Body of pancreas (tissue), 4 donors: ENCODE measurements around the gene CAMK4. TPM values are rescaled to one million over a fixed set of nuclear protein-coding genes. Genes with fewer than 3 reads are reported as not detected.

Experiments
- ATAC-seq: fragments of 150-250 bp; one replicate; pipeline ENCODE4 v1.9.1; 2016
- DNase-seq, 4 donors: peaks; one replicate each; pipeline ENCODE4 v3.0.0-alpha.2; 2019
- H3K27ac ChIP-seq, 4 donors: fragments of 200-600 bp; sonication (generic); 1 replicate in 3 of 4; 2 replicates in 1 of 4; pipeline versions ENCODE4 v1.5.1 to v1.6.1; 2016 to 2019; ENCODE audit warnings: mild to moderate bottlenecking in 1 of 4, mixed read lengths in 1 of 4, moderate library complexity in 1 of 4
- H3K27me3 ChIP-seq, 2 donors: fragments of 200-600 bp; sonication (generic); one replicate each; pipeline ENCODE4 v1.6.0; 2016; ENCODE audit warnings: mild to moderate bottlenecking in 1 of 2
- H3K36me3 ChIP-seq, 2 donors: fragments of 200-600 bp; sonication (generic); replicated peaks in 1 of 2; 2 replicates each; pipeline ENCODE4 v1.5.1; 2016; ENCODE audit warnings: low read depth in 2 of 2; ENCODE audit not compliant: insufficient read depth in 1 of 2
- H3K4me1 ChIP-seq: fragments of 200-600 bp; sonication (generic); one replicate; pipeline ENCODE4 v1.6.0; 2016
- H3K4me3 ChIP-seq, 2 donors: fragments of 200-600 bp; sonication (generic); 1 replicate in 1 of 2; 2 replicates in 1 of 2; pipeline ENCODE4 v1.5.1; 2016 to 2019
- H3K9me3 ChIP-seq, 3 donors: fragments of 200-600 bp; sonication (generic); 1 replicate in 2 of 3; 2 replicates in 1 of 3; pipeline ENCODE4 v1.5.1; 2016
- CTCF ChIP-seq, 7 experiments: fragments of 450-650 bp in 4 of 7; fragments of 200-600 bp in 3 of 7; sonication (generic) in 3 of 7; IDR thresholded peaks; one replicate each; pipeline ENCODE4 v1.5.1; 2016 to 2019; ENCODE audit warnings: antibody characterized with exemption in 7 of 7
- POLR2A ChIP-seq, 3 donors: fragments of 450-650 bp; IDR thresholded peaks; one replicate each; pipeline ENCODE4 v1.6.1; 2016; ENCODE audit warnings: antibody characterized with exemption in 3 of 3, mild to moderate bottlenecking in 2 of 3
- WGBS, 2 donors: methylation state at CpG; one replicate each; pipeline ENCODE4 v1.1.5; 2017; 5-methylcytosine and 5-hydroxymethylcytosine counted together
- intact Hi-C: fragments of 100-400 bp; cut with DNase I; formaldehyde crosslinking; loops from one replicate; pipeline ENCODE4 v1.15.1; 2023
- total RNA-seq, 2 donors: library from RNA; depleted of rRNA; stranded (reverse); fragments of >200 nt; gene quantifications; one replicate each; pipeline ENCODE4 v1.1.0, GENCODE V29; 2016

CAMK4 gene
- total RNA-seq, 2 donors from 2014 or later: 0.78 TPM; not detected in 1

GRCh38 chr5:111434800-111435199, 210.6 kb downstream of the CAMK4 start:
- no peaks in the 10 kb centered on the region for H3K9me3 ChIP-seq
- DNase-seq (no peak), ATAC-seq (no peak)
- H3K36me3 ChIP-seq: no peaks in the 10 kb centered on the region
- no peaks in the 10 kb centered on the region for H3K4me1 ChIP-seq
- WGBS, 2 donors: 77 to 96% methylated on average over 1 of the region's 1 CpG
- intact Hi-C loops: no loop called here
- TF ChIP-seq CTCF (IDR thresholded peaks at IDR 0.05): no peak
- no peak for TF ChIP-seq POLR2A (IDR thresholded peaks at IDR 0.05)
- no peak overlapping the region for H3K27ac ChIP-seq
- H3K27me3 ChIP-seq: no peaks in the 10 kb centered on the region
- no peak overlapping the region for H3K4me3 ChIP-seq

GRCh38 chr5:111439473-111440075, 215.4 kb downstream of the CAMK4 start:
- TF ChIP-seq CTCF (IDR thresholded peaks at IDR 0.05) (no peak), POLR2A (IDR thresholded peaks at IDR 0.05) (no peak)
- H3K9me3 ChIP-seq: no peaks in the 10 kb centered on the region
- no peak for DNase-seq
- no peak overlapping the region for H3K4me3 ChIP-seq
- no peaks in the 10 kb centered on the region for H3K4me1 ChIP-seq
- no peak overlapping the region for H3K27ac ChIP-seq
- intact Hi-C loops: no loop called here
- no peak for ATAC-seq
- H3K27me3 ChIP-seq: no peaks in the 10 kb centered on the region
- no peaks in the 10 kb centered on the region for H3K36me3 ChIP-seq
- 73 to 88% methylated on average over 1 of the region's 1 CpG for WGBS, 2 donors

GRCh38 chr5:111447099-111447498, 222.9 kb downstream of the CAMK4 start:
- Histone ChIP-seq H3K9me3 (no peaks in the 10 kb centered on the region), H3K4me3 (no peak overlapping the region), H3K27me3 (no peaks in the 10 kb centered on the region), H3K27ac (no peak overlapping the region), H3K4me1 (no peaks in the 10 kb centered on the region), H3K36me3 (no peaks in the 10 kb centered on the region)
- DNase-seq (no peak), ATAC-seq (no peak)
- no peak for TF ChIP-seq POLR2A (IDR thresholded peaks at IDR 0.05)
- no peak for TF ChIP-seq CTCF (IDR thresholded peaks at IDR 0.05)
- whole genome bisulfite sequencing, 2 donors: 79 to 82% methylated on average over 1 of the region's 1 CpG
- intact Hi-C loops: no loop called here

GRCh38 chr5:111447822-111448221, 223.6 kb downstream of the CAMK4 start:
- 6% methylated on average over 2 of the region's 2 CpGs for WGBS, 2 donors
- no peaks in the 10 kb centered on the region for H3K9me3 ChIP-seq
- ATAC-seq: no peak
- H3K4me3 ChIP-seq: no peak overlapping the region
- H3K27ac ChIP-seq: no peak overlapping the region
- TF ChIP-seq CTCF (IDR thresholded peaks at IDR 0.05) (no peak), POLR2A (IDR thresholded peaks at IDR 0.05) (no peak)
- DNase-seq: no peak
- intact Hi-C loops: no loop called here
- no peaks in the 10 kb centered on the region for H3K36me3 ChIP-seq
- no peaks in the 10 kb centered on the region for H3K27me3 ChIP-seq
- H3K4me1 ChIP-seq: no peaks in the 10 kb centered on the region

- 84 to 100% methylated on average over 1 of the region's 1 CpG for WGBS, 2 donors
Measured at GRCh38 chr5:111453295-111453694, 229.1 kb downstream of the CAMK4 start.

More at GRCh38 chr5:111453295-111453694, 229.1 kb downstream of the CAMK4 start:
- Histone ChIP-seq H3K4me1 (peaks cover 13% of the 10 kb centered on the region), H3K4me3 (no peak overlapping the region), H3K27ac (no peak overlapping the region), H3K9me3 (no peaks in the 10 kb centered on the region), H3K36me3 (no peaks in the 10 kb centered on the region), H3K27me3 (no peaks in the 10 kb centered on the region)
- intact Hi-C loops: no loop called here
- no peak for TF ChIP-seq POLR2A (IDR thresholded peaks at IDR 0.05)
- no peak for TF ChIP-seq CTCF (IDR thresholded peaks at IDR 0.05)
- ATAC-seq: no peak
- DNase-seq: no peak
